ENCODE measurements around the gene DNAJC18.

Gene DNAJC18

GRCh38 chr5:139378101-139378825, 61.1 kb downstream of the DNAJC18 start:
- Histone ChIP-seq H3K4me3 (no peak overlapping the region), H3K9me3 (ENCODE audit: low read depth, low read length) (no peaks in the 10 kb centered on the region), H3K36me3 (ENCODE audit: insufficient read depth, low read length) (no peaks in the 10 kb centered on the region), H3K9ac (ENCODE audit: insufficient read length) (no peak overlapping the region), H3K27ac (no peak overlapping the region)
- TF ChIP-seq EZH2 (IDR thresholded peaks at IDR 0.05) (no peak), FOXP2 (optimal IDR thresholded peaks at IDR 0.05; ENCODE audit: control extremely low read depth, extremely low read length, insufficient read depth) (no peak), POLR2AphosphoS5 (IDR thresholded peaks at IDR 0.05; ENCODE audit: borderline replicate concordance, low read depth, low read length) (no peak)
- DNase-seq (ENCODE audit: low read depth, low spot score), result no peak

GRCh38 chr5:139377226-139377625, 62.1 kb downstream of the DNAJC18 start:
- H3K9ac ChIP-seq (ENCODE audit: insufficient read length), result no peak overlapping the region
- no peaks in the 10 kb centered on the region for H3K9me3 ChIP-seq (ENCODE audit: low read depth, low read length)
- H3K36me3 ChIP-seq (ENCODE audit: insufficient read depth, low read length), result no peaks in the 10 kb centered on the region; the same call in 1 of the 2 replicates
- H3K4me3 ChIP-seq, result no peak overlapping the region
- TF ChIP-seq POLR2AphosphoS5 (IDR thresholded peaks at IDR 0.05; ENCODE audit: borderline replicate concordance, low read depth, low read length) (no peak), FOXP2 (optimal IDR thresholded peaks at IDR 0.05; ENCODE audit: control extremely low read depth, extremely low read length, insufficient read depth) (no peak), EZH2 (IDR thresholded peaks at IDR 0.05) (no peak)
- H3K27ac ChIP-seq, result no peak overlapping the region
- no peak for DNase-seq (ENCODE audit: low read depth, low spot score)

- H3K36me3 ChIP-seq (ENCODE audit: insufficient read depth, low read length), result peaks cover 8% of the 10 kb centered on the region
- no peak for TF ChIP-seq POLR2AphosphoS5 (IDR thresholded peaks at IDR 0.05; ENCODE audit: borderline replicate concordance, low read depth, low read length)
- TF ChIP-seq EZH2 (IDR thresholded peaks at IDR 0.05), result no peak
- TF ChIP-seq FOXP2 (optimal IDR thresholded peaks at IDR 0.05; ENCODE audit: control extremely low read depth, extremely low read length, insufficient read depth), result no peak
- no peak for DNase-seq (ENCODE audit: low read depth, low spot score)
- no peak overlapping the region for H3K4me3 ChIP-seq
- H3K9me3 ChIP-seq (ENCODE audit: low read depth, low read length), result no peaks in the 10 kb centered on the region
- H3K9ac ChIP-seq (ENCODE audit: insufficient read length), result no peak overlapping the region
- H3K27ac ChIP-seq, result no peak overlapping the region
Measured at GRCh38 chr5:139376364-139376763, 63.0 kb downstream of the DNAJC18 start.

- TF ChIP-seq POLR2AphosphoS5 (IDR thresholded peaks at IDR 0.05; ENCODE audit: borderline replicate concordance, low read depth, low read length) (no peak; the same call in 1 of the 2 replicates), EZH2 (IDR thresholded peaks at IDR 0.05) (no peak), FOXP2 (optimal IDR thresholded peaks at IDR 0.05; ENCODE audit: control extremely low read depth, extremely low read length, insufficient read depth) (no peak)
- H3K9ac ChIP-seq (ENCODE audit: insufficient read length), result no peak overlapping the region
- H3K9me3 ChIP-seq (ENCODE audit: low read depth, low read length), result no peaks in the 10 kb centered on the region
- H3K4me3 ChIP-seq, result no peak overlapping the region
- no peak overlapping the region for H3K27ac ChIP-seq
- peaks cover 13% of the 10 kb centered on the region for H3K36me3 ChIP-seq (ENCODE audit: insufficient read depth, low read length)
- DNase-seq (ENCODE audit: low read depth, low spot score), result no peak
Measured at GRCh38 chr5:139374909-139375308, 64.4 kb downstream of the DNAJC18 start.

GRCh38 chr5:139371482-139372435, 67.6 kb downstream of the DNAJC18 start:
- TF ChIP-seq EZH2 (IDR thresholded peaks at IDR 0.05), result no peak
- TF ChIP-seq FOXP2 (optimal IDR thresholded peaks at IDR 0.05; ENCODE audit: control extremely low read depth, extremely low read length, insufficient read depth), result no peak
- no peak for TF ChIP-seq POLR2AphosphoS5 (IDR thresholded peaks at IDR 0.05; ENCODE audit: borderline replicate concordance, low read depth, low read length)

GRCh38 chr5:139369181-139369580, 70.1 kb downstream of the DNAJC18 start:
- no peak overlapping the region for H3K27ac ChIP-seq
- no peak overlapping the region for H3K4me3 ChIP-seq
- no peak for DNase-seq (ENCODE audit: low read depth, low spot score)
- H3K36me3 ChIP-seq (ENCODE audit: insufficient read depth, low read length), result peaks cover 60% of the 10 kb centered on the region
- TF ChIP-seq FOXP2 (optimal IDR thresholded peaks at IDR 0.05; ENCODE audit: control extremely low read depth, extremely low read length, insufficient read depth) (no peak), EZH2 (IDR thresholded peaks at IDR 0.05) (no peak), POLR2AphosphoS5 (IDR thresholded peaks at IDR 0.05; ENCODE audit: borderline replicate concordance, low read depth, low read length) (no peak)
- no peaks in the 10 kb centered on the region for H3K9me3 ChIP-seq (ENCODE audit: low read depth, low read length)
- H3K9ac ChIP-seq (ENCODE audit: insufficient read length), result no peak overlapping the region

More at GRCh38 chr5:139371482-139372435, 67.6 kb downstream of the DNAJC18 start:
- Histone ChIP-seq H3K4me3 (no peak overlapping the region), H3K27ac (no peak overlapping the region), H3K36me3 (ENCODE audit: insufficient read depth, low read length) (peaks cover 38% of the 10 kb centered on the region), H3K9ac (ENCODE audit: insufficient read length) (no peak overlapping the region), H3K9me3 (ENCODE audit: low read depth, low read length) (no peaks in the 10 kb centered on the region)
- no peak for DNase-seq (ENCODE audit: low read depth, low spot score)

- no peak overlapping the region for H3K9ac ChIP-seq (ENCODE audit: insufficient read length)
- no peak for DNase-seq (ENCODE audit: low read depth, low spot score)
- H3K4me3 ChIP-seq, result no peak overlapping the region
- no peak overlapping the region for H3K27ac ChIP-seq
- TF ChIP-seq FOXP2 (optimal IDR thresholded peaks at IDR 0.05; ENCODE audit: control extremely low read depth, extremely low read length, insufficient read depth), result no peak
- TF ChIP-seq EZH2 (IDR thresholded peaks at IDR 0.05), result no peak
- no peak for TF ChIP-seq POLR2AphosphoS5 (IDR thresholded peaks at IDR 0.05; ENCODE audit: borderline replicate concordance, low read depth, low read length)
- H3K36me3 ChIP-seq (ENCODE audit: insufficient read depth, low read length), result peaks cover 66% of the 10 kb centered on the region
- no peaks in the 10 kb centered on the region for H3K9me3 ChIP-seq (ENCODE audit: low read depth, low read length)
Measured at GRCh38 chr5:139368613-139369012, 70.7 kb downstream of the DNAJC18 start.

- no peak for TF ChIP-seq EZH2 (IDR thresholded peaks at IDR 0.05)
- no peak for TF ChIP-seq POLR2AphosphoS5 (IDR thresholded peaks at IDR 0.05; ENCODE audit: borderline replicate concordance, low read depth, low read length)
- TF ChIP-seq FOXP2 (optimal IDR thresholded peaks at IDR 0.05; ENCODE audit: control extremely low read depth, extremely low read length, insufficient read depth), result no peak
- no peak overlapping the region for H3K27ac ChIP-seq
- no peaks in the 10 kb centered on the region for H3K9me3 ChIP-seq (ENCODE audit: low read depth, low read length)
- H3K9ac ChIP-seq (ENCODE audit: insufficient read length), result no peak overlapping the region
- peaks cover 57% of the 10 kb centered on the region for H3K36me3 ChIP-seq (ENCODE audit: insufficient read depth, low read length)
- no peak for DNase-seq (ENCODE audit: low read depth, low spot score)
- H3K4me3 ChIP-seq, result no peak overlapping the region
Measured at GRCh38 chr5:139364466-139364865, 74.9 kb downstream of the DNAJC18 start.

All from SK-N-MC (cell line).